H1 (cell line): ENCODE data around the gene ADIPOR2. TPM values are rescaled to one million over a fixed set of nuclear protein-coding genes. Genes with fewer than 3 reads are reported as not detected.

ENCODE experiments used
- CTCF ChIA-PET: fragments of 300-600 bp; sonication (Branson Sonifier 250); formaldehyde crosslinking; loops from one replicate; lab custom pipeline; 2021; ENCODE audit not compliant: partially characterized antibody; lab: Charles Lee
- POLR2A ChIA-PET: fragments of 300-600 bp; sonication (Branson Sonifier 250); formaldehyde crosslinking; loops from one replicate; lab custom pipeline; 2021; ENCODE audit warnings: inconsistent platforms; ENCODE audit not compliant: partially characterized antibody; lab: Charles Lee
- DNase-seq, 2 experiments: peaks; one replicate each; pipeline versions ENCODE4 v3.0.0 to v3.0.0-alpha.2; 2010 to 2022; ENCODE audit warnings: low spot score in 2 of 2, low read depth in 1 of 2, mixed read lengths in 1 of 2
- FAIRE-seq: peaks from 2 replicates; lab custom pipeline; 2011; peaks lifted over from hg19 to GRCh38; lab: Jason Lieb, UNC
- H2AFZ ChIP-seq: 2 replicates; pipeline ENCODE4 v1.8.1; 2012; ENCODE audit warnings: low read length, inconsistent platforms
- H2AK5ac ChIP-seq: 2 replicates; pipeline ENCODE4 v1.6.1; 2013; ENCODE audit warnings: low read depth, low read length
- H2BK120ac ChIP-seq: replicated peaks from 2 replicates; pipeline ENCODE3; 2013; ENCODE audit warnings: low read depth, low read length, inconsistent platforms
- H2BK12ac ChIP-seq: 2 replicates; pipeline ENCODE4 v1.6.1; 2013; ENCODE audit warnings: low read depth, low read length
- H2BK15ac ChIP-seq: 2 replicates; pipeline ENCODE4 v1.6.1; 2013; ENCODE audit warnings: low read length
- H2BK20ac ChIP-seq: 2 replicates; pipeline ENCODE4 v1.6.1; 2013; ENCODE audit warnings: low read length
- H2BK5ac ChIP-seq: 2 replicates; pipeline ENCODE4 v1.6.1; 2013; ENCODE audit warnings: low read depth, low read length
- H3K14ac ChIP-seq: 2 replicates; pipeline ENCODE4 v1.6.1; 2013; ENCODE audit warnings: inconsistent platforms; ENCODE audit not compliant: insufficient read length
- H3K18ac ChIP-seq: 2 replicates; pipeline ENCODE4 v1.6.1; 2013; ENCODE audit warnings: low read length; ENCODE audit errors: extremely low read depth
- H3K23ac ChIP-seq: 2 replicates; pipeline ENCODE4 v1.6.1; 2013; ENCODE audit warnings: inconsistent platforms; ENCODE audit not compliant: insufficient read length
- H3K23me2 ChIP-seq: 2 replicates; pipeline ENCODE4 v1.6.1; 2013; ENCODE audit warnings: low read depth, low read length
- H3K27ac ChIP-seq: 2 replicates; pipeline ENCODE4 v1.6.1; 2011; ENCODE audit warnings: low read depth, low read length, inconsistent platforms
- H3K27me3 ChIP-seq, 4 experiments: replicated peaks in 1 of 4; 1 replicate in 1 of 4; 2 replicates in 3 of 4; pipeline versions ENCODE4 v1.6.1 to v1.8.1; 2011 to 2013; ENCODE audit warnings: low read length in 3 of 4, mild to moderate bottlenecking in 3 of 4, inconsistent platforms in 2 of 4, mixed read lengths in 2 of 4, moderate library complexity in 1 of 4; ENCODE audit not compliant: control insufficient read depth in 3 of 4, insufficient read depth in 3 of 4; ENCODE audit errors: extremely low read depth in 1 of 4
- H3K36me3 ChIP-seq, 4 experiments: 2 replicates each; pipeline versions ENCODE4 v1.6.1 to v1.8.1; 2011 to 2013; ENCODE audit warnings: mild to moderate bottlenecking in 4 of 4, low read length in 3 of 4, moderate library complexity in 2 of 4, control low read depth in 1 of 4, inconsistent platforms in 1 of 4; ENCODE audit not compliant: insufficient read depth in 4 of 4, control insufficient read depth in 2 of 4
- H3K4ac ChIP-seq: replicated peaks from 2 replicates; pipeline ENCODE3; 2013; ENCODE audit warnings: low read length, low read depth, mixed read lengths, inconsistent platforms; ENCODE audit not compliant: insufficient read length
- H3K4me1 ChIP-seq, 4 experiments: replicated peaks in 1 of 4; 1 replicate in 1 of 4; 2 replicates in 3 of 4; pipeline versions ENCODE4 v1.6.1 to v1.8.1; 2011 to 2013; ENCODE audit warnings: low read length in 3 of 4, inconsistent platforms in 2 of 4, mixed read lengths in 1 of 4; ENCODE audit not compliant: insufficient read depth in 4 of 4, control insufficient read depth in 3 of 4
- H3K4me2 ChIP-seq, 2 experiments: 2 replicates each; pipeline versions ENCODE4 v1.6.1 to v1.8.1; 2011 to 2013; ENCODE audit warnings: low read depth in 2 of 2, low read length in 2 of 2, control low read depth in 1 of 2, inconsistent platforms in 1 of 2, mild to moderate bottlenecking in 1 of 2; ENCODE audit not compliant: insufficient read depth in 1 of 2
- H3K4me3 ChIP-seq, 4 experiments: fragments of 200-600, 300-600 bp in 1 of 4; sonication (generic), shearing (Covaris generic), sonication (Bioruptor Twin) in 1 of 4; 2 replicates each; pipeline versions ENCODE4 v1.5.1 to v1.8.1; 2011 to 2016; ENCODE audit warnings: low read length in 4 of 4, low read depth in 3 of 4, control low read depth in 2 of 4, inconsistent platforms in 2 of 4, mild to moderate bottlenecking in 2 of 4, mixed read lengths in 1 of 4, moderate library complexity in 1 of 4; ENCODE audit not compliant: insufficient read depth in 2 of 4; ENCODE audit errors: extremely low read depth in 1 of 4
- H3K56ac ChIP-seq: replicated peaks from 2 replicates; pipeline ENCODE3; 2013; ENCODE audit warnings: low read depth, mild to moderate bottlenecking, mixed read lengths, low read length, inconsistent platforms; ENCODE audit not compliant: insufficient read length
- H3K79me1 ChIP-seq: 2 replicates; pipeline ENCODE4 v1.6.1; 2013; ENCODE audit warnings: low read depth, low read length, control low read depth
- H3K79me2 ChIP-seq, 2 experiments: 2 replicates each; pipeline versions ENCODE4 v1.6.1 to v1.8.1; 2012 to 2013; ENCODE audit warnings: low read length in 2 of 2, mild to moderate bottlenecking in 2 of 2, inconsistent platforms in 1 of 2; ENCODE audit not compliant: insufficient read depth in 2 of 2, control insufficient read depth in 1 of 2
- H3K9ac ChIP-seq, 4 experiments: replicated peaks in 1 of 4; 1 replicate in 1 of 4; 2 replicates in 3 of 4; pipeline versions ENCODE4 v1.6.1 to v1.8.1; 2011 to 2013; ENCODE audit warnings: low read depth in 3 of 4, low read length in 3 of 4, control low read depth in 2 of 4, mild to moderate bottlenecking in 2 of 4, moderate library complexity in 2 of 4, inconsistent platforms in 1 of 4; ENCODE audit errors: extremely low read depth in 1 of 4
- H3K9me3 ChIP-seq, 2 experiments: 2 replicates each; pipeline versions ENCODE4 v1.6.1 to v1.8.1; 2012 to 2013; ENCODE audit warnings: mild to moderate bottlenecking in 2 of 2, moderate library complexity in 2 of 2, control low read depth in 1 of 2, inconsistent platforms in 1 of 2, low read depth in 1 of 2, low read length in 1 of 2, mixed read lengths in 1 of 2; ENCODE audit not compliant: insufficient read depth in 2 of 2
- H4K20me1 ChIP-seq, 2 experiments: replicated peaks in 1 of 2; 2 replicates each; pipeline versions ENCODE3 to v1.8.1; 2011 to 2013; ENCODE audit warnings: inconsistent platforms in 2 of 2, low read length in 2 of 2, mild to moderate bottlenecking in 1 of 2; ENCODE audit not compliant: insufficient read depth in 2 of 2, control insufficient read depth in 1 of 2
- H4K5ac ChIP-seq: 2 replicates; pipeline ENCODE4 v1.6.1; 2013; ENCODE audit warnings: low read length, low read depth, mixed read lengths, inconsistent platforms; ENCODE audit not compliant: insufficient read length
- H4K8ac ChIP-seq: 2 replicates; pipeline ENCODE4 v1.8.0; 2013; ENCODE audit warnings: mild to moderate bottlenecking, moderate library complexity, low read length, inconsistent platforms; ENCODE audit not compliant: insufficient read depth; ENCODE audit errors: extremely low read depth
- H4K91ac ChIP-seq: replicated peaks from 2 replicates; pipeline ENCODE3; 2013; ENCODE audit warnings: low read length, mixed read lengths, inconsistent platforms; ENCODE audit not compliant: insufficient read length
- RNF2 ChIP-seq: fragments of 200-900, 300-1000 bp; sonication (generic); IDR thresholded peaks from 2 replicates; pipeline ENCODE4 v1.7.1; 2016; ENCODE audit warnings: borderline replicate concordance, low read depth, mild to moderate bottlenecking, antibody characterized with exemption, low read length; ENCODE audit not compliant: poor library complexity, severe bottlenecking; ENCODE audit errors: missing control alignments
- WGBS, 2 experiments: shearing (Covaris generic) in 1 of 2; methylation state at CpG; one replicate each; pipeline versions ENCODE4 v1.1.6 to v1.1.7; 2013 to 2015; ENCODE audit warnings: low lambda C conversion rate in 2 of 2, mixed read lengths in 2 of 2, inconsistent platforms in 1 of 2, low coverage in 1 of 2, missing lambda C conversion rate in 1 of 2; ENCODE audit not compliant: insufficient replicate concordance in 2 of 2, insufficient coverage in 1 of 2, insufficient read length in 1 of 2; ENCODE audit errors: extremely low coverage in 1 of 2, missing lambda C conversion rate in 1 of 2; 5-methylcytosine and 5-hydroxymethylcytosine counted together
- polyA plus RNA-seq, 7 experiments: library from polyadenylated mRNA; depleted of rRNA in 3 of 7; stranded (reverse) in 5 of 7; unstranded in 2 of 7; fragments of >200 nt in 5 of 7; fragments of 200-250 nt in 2 of 7; gene quantifications; 1 replicate in 5 of 7; 2 replicates in 1 of 7; 4 replicates in 1 of 7; pipeline versions ENCODE4 v1.2.1 to v1.2.3, GENCODE V29; 2011 to 2013; ENCODE audit warnings: missing spikeins in 2 of 7, mixed read lengths in 2 of 7
- total RNA-seq: library from RNA; stranded (reverse); fragmentation: NEBNext Ultra II Directional; extraction: Animal tissue kit (Norgen Biotek cat#: 25700); gene quantifications from 2 replicates; pipeline ENCODE4 v1.2.1, GENCODE V29; 2021
- TF ChIP-seq, protein P1 (sequence below): IDR thresholded peaks from 2 replicates; pipeline ENCODE4 v1.6.1; 2012; ENCODE audit warnings: inconsistent platforms

The ADIPOR2 gene
- total and polyA plus RNA-seq, 2 of the 8 experiments (the other 6 are each of a cell fraction or from before 2014, with no cell fraction given), result 17.5 to 50.8 TPM

DNA sequence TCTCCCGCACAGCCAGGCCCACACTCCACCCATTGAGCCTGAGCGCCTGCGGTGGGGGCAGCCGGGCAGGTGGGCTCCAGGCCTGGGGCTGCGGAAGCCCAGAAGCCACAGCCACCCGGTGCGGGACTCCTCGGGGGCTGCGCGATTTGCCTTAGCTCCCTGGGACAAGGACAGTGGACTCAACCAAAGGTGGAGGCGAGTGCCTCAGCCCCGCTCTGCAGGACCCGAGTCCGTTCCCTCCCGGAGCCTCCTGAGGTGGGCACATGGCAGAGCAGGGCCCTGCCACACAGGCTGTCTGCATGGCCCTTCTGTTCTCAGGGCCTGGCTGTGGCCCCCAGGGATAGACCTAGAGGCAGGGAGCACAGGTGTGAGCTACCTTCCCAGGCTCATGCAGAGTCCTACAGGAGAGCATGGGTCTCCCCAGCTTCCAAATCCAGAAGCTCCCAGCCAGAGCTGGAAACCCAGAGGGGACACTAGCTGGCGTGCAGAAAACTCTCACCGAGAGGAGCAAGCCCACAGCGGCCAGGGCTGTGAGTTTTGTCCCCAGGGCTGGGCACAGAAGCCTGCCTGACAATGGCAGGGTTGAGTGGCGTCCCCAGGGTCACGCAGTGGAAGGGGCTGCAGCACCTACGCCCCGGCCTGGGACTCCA is 107.2 kb downstream of the ADIPOR2 start:
- Histone ChIP-seq H3K79me2 (no peaks in the 10 kb centered on the region), H2BK20ac (no peak overlapping the region), H2BK5ac (no peak overlapping the region), H4K91ac (no peak overlapping the region), H3K36me3 (no peaks in the 10 kb centered on the region), H3K9ac (no peak overlapping the region), H3K18ac (no peak overlapping the region), H3K27me3 (peaks cover 1 to 11% (median 7%) of the 10 kb centered on the region in 4 experiments; a peak in 6 of 7 replicates), H3K4me2 (no peak overlapping the region; a peak in 1 of 4 replicates), H3K4me3 (no peak overlapping the region), H2AK5ac (no peak overlapping the region; the same call in 1 of the 2 replicates), H3K27ac (no peak overlapping the region), H3K9me3 (no peaks in the 10 kb centered on the region), H3K23ac (no peak overlapping the region), H3K79me1 (no peaks in the 10 kb centered on the region), H3K14ac (no peak overlapping the region), H2BK12ac (0 out of 2 replicates have a peak overlapping the region, but pooled peaks have one; percentile 27), H3K23me2 (peaks cover 11% of the 10 kb centered on the region), H4K5ac (no peak overlapping the region), H3K4ac (no peak overlapping the region), H4K8ac (peak overlapping the region; percentile 88), H2BK15ac (no peak overlapping the region), H4K20me1 (no peaks in the 10 kb centered on the region), H2AFZ (no peak overlapping the region), H2BK120ac (no peak overlapping the region), H3K4me1 (peaks cover 0 to 12% (median 1%) of the 10 kb centered on the region in 4 experiments; a peak in 5 of 7 replicates), H3K56ac (no peak overlapping the region)
- 83% methylated on average over 18 of the region's 22 CpGs; no CpG with 5 or more reads in 1 of the 2 experiments for WGBS, 2 experiments
- TF ChIP-seq, protein P1, sequence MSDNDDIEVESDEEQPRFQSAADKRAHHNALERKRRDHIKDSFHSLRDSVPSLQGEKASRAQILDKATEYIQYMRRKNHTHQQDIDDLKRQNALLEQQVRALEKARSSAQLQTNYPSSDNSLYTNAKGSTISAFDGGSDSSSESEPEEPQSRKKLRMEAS, result peak; percentile 10; the same call in 1 of the 2 replicates
- TF ChIP-seq RNF2, result no peak
- CTCF ChIA-PET, result interaction anchor here (0.9 to 14.3 kb wide), 7 partner anchors 10 to 145 kb away, joined by 3 to 188 read pairs (median 4); no protein-coding TSS in a partner anchor
- no peak for FAIRE-seq
- POLR2A ChIA-PET, result interaction anchor here (0.8 to 0.9 kb wide), 2 partner anchors 21 to 26 kb away, joined by 3 read pairs; no protein-coding TSS in a partner anchor
- no peak for DNase-seq
